C4-2B (cell line): ENCODE data around the gene UBE3C.

Experiments
- H3K27ac ChIP-seq: fragments of 450-650 bp; 2 replicates; pipeline ENCODE4 v1.5.1; 2017
- ZFX ChIP-seq: fragments of 450-650 bp; IDR thresholded peaks from 2 replicates; pipeline ENCODE4 v1.6.1; 2017
- TF ChIP-seq, protein P1 (sequence below): fragments of 450-650 bp; conservative IDR thresholded peaks from 2 replicates; pipeline ENCODE4 v1.5.1; 2017; ENCODE audit warnings: mild to moderate bottlenecking

Gene UBE3C

GRCh38 chr7:157111311-157111710, 27.4 kb upstream of the UBE3C start:
- no peak overlapping the region for H3K27ac ChIP-seq
- TF ChIP-seq ZFX, result no peak
- TF ChIP-seq, protein P1, sequence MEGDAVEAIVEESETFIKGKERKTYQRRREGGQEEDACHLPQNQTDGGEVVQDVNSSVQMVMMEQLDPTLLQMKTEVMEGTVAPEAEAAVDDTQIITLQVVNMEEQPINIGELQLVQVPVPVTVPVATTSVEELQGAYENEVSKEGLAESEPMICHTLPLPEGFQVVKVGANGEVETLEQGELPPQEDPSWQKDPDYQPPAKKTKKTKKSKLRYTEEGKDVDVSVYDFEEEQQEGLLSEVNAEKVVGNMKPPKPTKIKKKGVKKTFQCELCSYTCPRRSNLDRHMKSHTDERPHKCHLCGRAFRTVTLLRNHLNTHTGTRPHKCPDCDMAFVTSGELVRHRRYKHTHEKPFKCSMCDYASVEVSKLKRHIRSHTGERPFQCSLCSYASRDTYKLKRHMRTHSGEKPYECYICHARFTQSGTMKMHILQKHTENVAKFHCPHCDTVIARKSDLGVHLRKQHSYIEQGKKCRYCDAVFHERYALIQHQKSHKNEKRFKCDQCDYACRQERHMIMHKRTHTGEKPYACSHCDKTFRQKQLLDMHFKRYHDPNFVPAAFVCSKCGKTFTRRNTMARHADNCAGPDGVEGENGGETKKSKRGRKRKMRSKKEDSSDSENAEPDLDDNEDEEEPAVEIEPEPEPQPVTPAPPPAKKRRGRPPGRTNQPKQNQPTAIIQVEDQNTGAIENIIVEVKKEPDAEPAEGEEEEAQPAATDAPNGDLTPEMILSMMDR, result no peak

DNA sequence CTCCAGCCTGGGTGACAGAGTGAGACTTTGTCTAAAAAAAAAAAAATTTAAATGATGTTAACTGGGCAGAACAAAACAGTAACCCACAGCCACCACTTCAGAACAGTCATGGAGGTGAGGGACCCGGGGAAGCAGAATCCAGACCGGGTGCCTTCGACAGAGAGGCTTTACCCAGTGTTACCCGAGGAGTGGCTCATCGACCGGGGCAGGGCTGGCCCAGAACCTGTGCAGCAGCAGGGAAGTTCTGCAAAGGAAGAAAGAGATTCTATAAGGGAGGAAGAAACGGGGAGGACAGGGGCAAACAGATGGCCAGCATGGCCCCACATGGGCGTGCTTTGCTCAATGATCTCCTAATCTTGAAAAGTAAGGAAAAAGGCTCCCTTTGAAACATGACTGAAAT, 26.0 kb upstream of the UBE3C start:
- no peak overlapping the region for H3K27ac ChIP-seq
- no peak for TF ChIP-seq ZFX
- TF ChIP-seq, protein P1, result no peak

- TF ChIP-seq, protein P1, result no peak
- TF ChIP-seq ZFX, result no peak
- no peak overlapping the region for H3K27ac ChIP-seq
Observed at GRCh38 chr7:157113607-157114006, 25.1 kb upstream of the UBE3C start.

DNA sequence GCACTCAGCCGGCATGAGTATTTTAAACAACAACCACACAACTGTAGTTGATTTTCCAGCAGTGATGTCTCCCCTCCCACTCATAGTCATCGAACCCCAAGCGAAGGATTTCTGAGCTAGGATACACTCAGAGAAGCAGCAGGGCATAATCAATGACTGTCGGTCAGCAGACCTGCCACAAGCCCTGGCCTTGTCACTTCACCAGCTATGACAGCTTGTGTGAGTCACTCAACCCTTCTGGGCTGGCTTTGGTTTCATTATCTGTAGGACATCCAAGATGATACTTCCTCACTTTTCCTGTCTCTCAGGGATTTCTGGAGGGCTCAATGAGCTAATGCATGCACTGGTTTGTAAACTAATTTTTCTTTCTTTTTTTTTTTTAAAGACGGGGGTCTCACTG, 22.0 kb upstream of the UBE3C start:
- TF ChIP-seq ZFX, result no peak
- TF ChIP-seq, protein P1, result no peak

GRCh38 chr7:157117796-157118195, 20.9 kb upstream of the UBE3C start:
- no peak overlapping the region for H3K27ac ChIP-seq
- TF ChIP-seq, protein P1, result no peak
- no peak for TF ChIP-seq ZFX

More for the DNA sequence above, 22.0 kb upstream of the UBE3C start:
- H3K27ac ChIP-seq, result no peak overlapping the region

DNA sequence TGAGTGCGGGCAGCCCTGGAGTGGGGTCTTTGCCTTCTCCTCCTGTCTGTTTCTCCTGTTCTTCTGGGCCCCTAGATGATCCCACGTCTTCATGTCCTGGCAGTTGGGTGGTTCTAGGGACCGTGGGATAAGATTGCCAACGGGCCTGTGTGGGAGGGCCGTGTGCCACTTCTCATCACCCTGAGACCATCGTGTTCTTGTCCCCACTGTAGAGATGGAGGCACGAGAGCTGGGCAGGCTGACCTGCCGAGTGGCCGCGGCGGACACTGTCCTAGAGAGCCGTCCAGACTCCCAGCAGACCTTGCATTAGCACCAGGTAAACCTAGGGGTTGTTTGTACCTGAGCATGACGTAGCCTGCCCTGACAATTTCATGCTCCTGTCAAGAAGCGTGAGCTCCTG, 18.5 kb upstream of the UBE3C start:
- TF ChIP-seq, protein P1, result no peak
- TF ChIP-seq ZFX, result no peak
- no peak overlapping the region for H3K27ac ChIP-seq

DNA sequence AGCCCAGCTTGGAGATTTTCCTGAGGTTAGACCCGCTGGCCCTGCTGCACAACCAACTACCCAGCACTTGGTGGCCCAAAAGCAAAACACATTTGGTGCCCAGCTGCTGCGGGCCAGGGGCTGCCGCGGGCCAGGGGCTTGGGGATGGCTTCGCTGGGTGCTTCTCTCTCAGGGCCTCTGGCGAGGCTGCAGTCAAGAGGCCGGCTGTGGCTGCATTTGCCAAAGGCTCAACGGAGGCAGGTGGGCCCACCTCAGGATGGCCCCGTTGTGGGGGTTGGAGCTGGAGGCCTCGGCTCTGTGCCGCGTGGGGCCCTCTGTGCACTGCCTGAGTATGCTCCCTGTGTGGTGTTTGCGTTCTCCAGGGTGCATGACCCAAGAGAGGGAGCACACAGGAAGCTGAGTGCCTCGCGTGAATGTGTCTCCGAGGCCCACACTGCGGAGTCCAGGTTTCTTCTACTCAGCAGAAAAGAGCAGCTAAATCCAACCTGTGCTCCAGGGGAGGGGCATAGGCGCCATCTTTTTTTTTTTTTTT, 17.5 kb upstream of the UBE3C start:
- H3K27ac ChIP-seq, result no peak overlapping the region
- TF ChIP-seq, protein P1, result no peak
- no peak for TF ChIP-seq ZFX
